Measurements from ENCODE around the gene CHST14.

GRCh38 chr15:40456738-40457137 lies 14.0 kb upstream of the CHST14 start:
- no peak for TF ChIP-seq CTCF (IDR thresholded peaks at IDR 0.05; ENCODE audit: low read depth, low read length, poor library complexity, severe bottlenecking)
- TF ChIP-seq EZH2phosphoT487 (IDR thresholded peaks at IDR 0.05; ENCODE audit: borderline replicate concordance, low read length), result no peak

Measured in DOHH2 (cell line).